Neural progenitor cell (in vitro differentiated cells): ENCODE results near the gene CDH13. TPM values are rescaled to one million over a fixed set of nuclear protein-coding genes. Genes with fewer than 3 reads are reported as not detected.

ENCODE experiments used
- DNase-seq: peaks from one replicate; pipeline ENCODE4 v3.0.0-alpha.2; 2016; ENCODE audit warnings: low spot score
- H2AFZ ChIP-seq: fragments of 200-600 bp; sonication (generic); replicated peaks from 2 replicates; pipeline ENCODE4 v1.6.1; 2016; ENCODE audit warnings: antibody characterized with exemption
- H3F3A ChIP-seq: fragments of 200-600 bp; sonication (generic); 2 replicates; pipeline ENCODE4 v1.6.1; 2016; ENCODE audit warnings: antibody characterized with exemption, low read depth
- H3K27ac ChIP-seq: fragments of 200-600 bp; sonication (generic); 2 replicates; pipeline ENCODE4 v1.5.1; 2016; ENCODE audit warnings: mild to moderate bottlenecking
- H3K27me3 ChIP-seq: fragments of 200-600 bp; sonication (generic); 2 replicates; pipeline ENCODE4 v1.6.1; 2016; ENCODE audit warnings: mild to moderate bottlenecking, moderate library complexity
- H3K36me3 ChIP-seq: fragments of 200-600 bp; sonication (generic); 2 replicates; pipeline ENCODE4 v1.5.1; 2016
- H3K4me1 ChIP-seq: fragments of 200-600 bp; sonication (generic); 2 replicates; pipeline ENCODE4 v1.6.1; 2016; ENCODE audit warnings: mixed run types
- H3K4me2 ChIP-seq: fragments of 200-600 bp; sonication (generic); 2 replicates; pipeline ENCODE4 v1.6.1; 2016
- H3K4me3 ChIP-seq: fragments of 200-600 bp; sonication (generic); 2 replicates; pipeline ENCODE4 v1.5.1; 2016
- H3K79me2 ChIP-seq: fragments of 200-600 bp; sonication (generic); 2 replicates; pipeline ENCODE4 v1.6.1; 2016; ENCODE audit warnings: low read depth
- H3K9ac ChIP-seq: fragments of 200-600 bp; sonication (generic); 2 replicates; pipeline ENCODE4 v1.6.1; 2016
- H3K9me3 ChIP-seq: fragments of 200-600 bp; sonication (generic); 2 replicates; pipeline ENCODE4 v1.5.1; 2016; ENCODE audit warnings: low read depth
- H4K20me1 ChIP-seq: fragments of 200-600 bp; sonication (generic); 2 replicates; pipeline ENCODE4 v1.6.1; 2016; ENCODE audit warnings: low read depth
- H3K27ac Mint-ChIP-seq: 3 replicates; pipeline ENCODE4 v1.8.0; 2021; ENCODE audit warnings: mixed read lengths
- H3K27me3 Mint-ChIP-seq: 2 replicates; pipeline ENCODE4 v1.8.0; 2022; ENCODE audit warnings: low read depth, mild to moderate bottlenecking, inconsistent platforms, moderate library complexity, mixed read lengths; ENCODE audit not compliant: insufficient read depth
- H3K36me3 Mint-ChIP-seq: 3 replicates; pipeline ENCODE4 v1.8.0; 2021; ENCODE audit warnings: mixed read lengths
- H3K4me1 Mint-ChIP-seq: 3 replicates; pipeline ENCODE4 v1.8.0; 2021; ENCODE audit warnings: mixed read lengths
- H3K4me3 Mint-ChIP-seq: 3 replicates; pipeline ENCODE4 v1.8.0; 2021; ENCODE audit warnings: mild to moderate bottlenecking, moderate library complexity, mixed read lengths
- H3K9me3 Mint-ChIP-seq: 3 replicates; pipeline ENCODE4 v1.8.0; 2020; ENCODE audit warnings: mixed read lengths
- CTCF ChIP-seq: fragments of 200-600 bp; sonication (generic); IDR thresholded peaks from 2 replicates; pipeline ENCODE4 v1.5.1; 2017; ENCODE audit warnings: antibody characterized with exemption, mild to moderate bottlenecking
- EZH2 ChIP-seq: fragments of 200-600 bp; sonication (generic); IDR thresholded peaks from 2 replicates; pipeline ENCODE4 v1.6.1; 2017; ENCODE audit warnings: antibody characterized with exemption, mild to moderate bottlenecking, moderate library complexity
- EZH2phosphoT487 ChIP-seq: fragments of 200-600 bp; sonication (generic); IDR thresholded peaks from 2 replicates; pipeline ENCODE4 v1.6.1; 2017; ENCODE audit warnings: antibody characterized with exemption
- total RNA-seq: library from RNA; depleted of rRNA; stranded (reverse); fragments of >200 nt; gene quantifications from 2 replicates; pipeline ENCODE4 v1.2.3, GENCODE V29; 2015; ENCODE audit warnings: low replicate concordance

Gene CDH13
- total RNA-seq, 1 donor from 2014 or later: 3.0 TPM

- Histone ChIP-seq H3K27ac (no peak overlapping the region), H3K4me1 (peaks cover 18% of the 10 kb centered on the region), H3K27me3 (no peaks in the 10 kb centered on the region), H3K79me2 (no peaks in the 10 kb centered on the region), H3K36me3 (no peaks in the 10 kb centered on the region), H3K4me3 (no peak overlapping the region), H4K20me1 (no peaks in the 10 kb centered on the region), H3K9me3 (no peaks in the 10 kb centered on the region), H3K9ac (no peak overlapping the region), H2AFZ (no peak overlapping the region), H3F3A (no peaks in the 10 kb centered on the region), H3K4me2 (no peak overlapping the region)
- H3K36me3 Mint-ChIP-seq: no peaks in the 10 kb centered on the region
- H3K27me3 Mint-ChIP-seq: peaks cover 20% of the 10 kb centered on the region
- H3K4me1 Mint-ChIP-seq: peaks cover 33% of the 10 kb centered on the region
- no peak for DNase-seq
- no peak overlapping the region for H3K27ac Mint-ChIP-seq
- TF ChIP-seq CTCF (no peak), EZH2 (no peak), EZH2phosphoT487 (no peak)
- H3K9me3 Mint-ChIP-seq: peaks cover 5% of the 10 kb centered on the region
- no peak overlapping the region for H3K4me3 Mint-ChIP-seq
Measured at GRCh38 chr16:83586036-83586435, 959.3 kb downstream of the CDH13 start.

- no peaks in the 10 kb centered on the region for H3F3A ChIP-seq
- peaks cover 18% of the 10 kb centered on the region for H3K4me1 ChIP-seq
- no peaks in the 10 kb centered on the region for H3K79me2 ChIP-seq
- Mint-ChIP-seq H3K27ac (no peak overlapping the region), H3K27me3 (peaks cover 20% of the 10 kb centered on the region), H3K4me3 (no peak overlapping the region), H3K9me3 (peaks cover 5% of the 10 kb centered on the region), H3K36me3 (no peaks in the 10 kb centered on the region), H3K4me1 (peaks cover 31% of the 10 kb centered on the region)
- H2AFZ ChIP-seq: no peak overlapping the region
- H3K27ac ChIP-seq: no peak overlapping the region
- DNase-seq: peak; percentile 57
- TF ChIP-seq EZH2 (no peak), CTCF (no peak), EZH2phosphoT487 (no peak)
- no peaks in the 10 kb centered on the region for H3K9me3 ChIP-seq
- no peaks in the 10 kb centered on the region for H3K27me3 ChIP-seq
- H4K20me1 ChIP-seq: no peaks in the 10 kb centered on the region
- no peak overlapping the region for H3K4me3 ChIP-seq
- H3K4me2 ChIP-seq: no peak overlapping the region
- H3K9ac ChIP-seq: no peak overlapping the region
- no peaks in the 10 kb centered on the region for H3K36me3 ChIP-seq
Measured at GRCh38 chr16:83586461-83587200, 959.9 kb downstream of the CDH13 start.

GRCh38 chr16:83587201-83587600 is 960.4 kb downstream of the CDH13 start:
- H4K20me1 ChIP-seq: no peaks in the 10 kb centered on the region
- no peak overlapping the region for H3K9ac ChIP-seq
- Mint-ChIP-seq H3K4me1 (peaks cover 31% of the 10 kb centered on the region), H3K4me3 (no peak overlapping the region), H3K36me3 (no peaks in the 10 kb centered on the region), H3K9me3 (peaks cover 5% of the 10 kb centered on the region), H3K27ac (no peak overlapping the region), H3K27me3 (peaks cover 23% of the 10 kb centered on the region)
- H3F3A ChIP-seq: no peaks in the 10 kb centered on the region
- no peak overlapping the region for H3K4me2 ChIP-seq
- H3K4me1 ChIP-seq: peaks cover 16% of the 10 kb centered on the region
- H3K79me2 ChIP-seq: no peaks in the 10 kb centered on the region
- no peak overlapping the region for H3K27ac ChIP-seq
- no peak overlapping the region for H2AFZ ChIP-seq
- TF ChIP-seq EZH2: no peak
- no peaks in the 10 kb centered on the region for H3K9me3 ChIP-seq
- no peaks in the 10 kb centered on the region for H3K36me3 ChIP-seq
- no peak for DNase-seq
- no peak overlapping the region for H3K4me3 ChIP-seq
- H3K27me3 ChIP-seq: no peaks in the 10 kb centered on the region

GRCh38 chr16:83588070-83588469 is 961.3 kb downstream of the CDH13 start:
- TF ChIP-seq CTCF (no peak), EZH2phosphoT487 (no peak), EZH2 (no peak)
- no peak overlapping the region for H3K4me3 ChIP-seq
- no peak overlapping the region for H3K27ac ChIP-seq
- no peak overlapping the region for H3K4me2 ChIP-seq
- DNase-seq: no peak
- no peaks in the 10 kb centered on the region for H4K20me1 ChIP-seq
- H3K36me3 ChIP-seq: no peaks in the 10 kb centered on the region
- H3K4me1 Mint-ChIP-seq: peaks cover 31% of the 10 kb centered on the region
- H3K79me2 ChIP-seq: no peaks in the 10 kb centered on the region
- peaks cover 13% of the 10 kb centered on the region for H3K4me1 ChIP-seq
- no peak overlapping the region for H2AFZ ChIP-seq
- no peaks in the 10 kb centered on the region for H3K36me3 Mint-ChIP-seq
- peaks cover 5% of the 10 kb centered on the region for H3K9me3 Mint-ChIP-seq
- H3K9me3 ChIP-seq: no peaks in the 10 kb centered on the region
- no peaks in the 10 kb centered on the region for H3K27me3 ChIP-seq
- no peak overlapping the region for H3K4me3 Mint-ChIP-seq
- no peak overlapping the region for H3K27ac Mint-ChIP-seq
- H3K27me3 Mint-ChIP-seq: peaks cover 23% of the 10 kb centered on the region
- no peak overlapping the region for H3K9ac ChIP-seq
- H3F3A ChIP-seq: no peaks in the 10 kb centered on the region
